ENCODE measurements around the gene NF1. TPM values are rescaled to one million over a fixed set of nuclear protein-coding genes. Genes with fewer than 3 reads are reported as not detected.
"Not testable (repeated sequence)": the region's sequence is repeated elsewhere in the genome, so short reads cannot be mapped to it uniquely, and the experiment has no call there.

NF1 gene
- total RNA-seq, 4 donors from 2014 or later: 66.8 to 106 (median 95.6) TPM

DNA sequence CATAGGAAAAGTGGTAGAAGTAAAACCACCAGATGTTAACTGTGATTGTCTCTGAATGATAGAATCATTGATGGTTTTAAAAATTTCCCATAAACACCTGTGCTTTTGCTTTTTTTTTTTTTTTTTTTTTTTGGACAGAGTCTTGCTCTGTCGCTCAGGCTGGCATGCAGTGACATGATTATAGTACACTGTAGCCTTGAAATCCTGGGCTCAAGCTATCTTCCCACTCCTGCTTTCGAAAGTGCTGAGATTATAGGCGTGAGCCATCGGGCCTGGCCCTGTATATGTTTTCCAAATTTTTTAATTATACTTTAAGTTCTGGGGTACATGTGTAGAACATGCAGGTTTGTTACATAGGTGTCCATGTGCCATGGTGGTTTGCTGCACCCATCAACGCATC, 80.5 kb downstream of the NF1 start:
- no peaks in the 10 kb centered on the region for H3K4me1 ChIP-seq
- no peak overlapping the region for H3K27ac ChIP-seq
- H3K27me3 ChIP-seq: no peaks in the 10 kb centered on the region
- H3K4me3 ChIP-seq: no peak overlapping the region
- no peak for DNase-seq
- TF ChIP-seq CTCF (IDR thresholded peaks at IDR 0.05): no peak
- no peak for TF ChIP-seq POLR2A (IDR thresholded peaks at IDR 0.05)
- H3K9me3 ChIP-seq: no peaks in the 10 kb centered on the region
- H3K36me3 ChIP-seq: no peaks in the 10 kb centered on the region

DNA sequence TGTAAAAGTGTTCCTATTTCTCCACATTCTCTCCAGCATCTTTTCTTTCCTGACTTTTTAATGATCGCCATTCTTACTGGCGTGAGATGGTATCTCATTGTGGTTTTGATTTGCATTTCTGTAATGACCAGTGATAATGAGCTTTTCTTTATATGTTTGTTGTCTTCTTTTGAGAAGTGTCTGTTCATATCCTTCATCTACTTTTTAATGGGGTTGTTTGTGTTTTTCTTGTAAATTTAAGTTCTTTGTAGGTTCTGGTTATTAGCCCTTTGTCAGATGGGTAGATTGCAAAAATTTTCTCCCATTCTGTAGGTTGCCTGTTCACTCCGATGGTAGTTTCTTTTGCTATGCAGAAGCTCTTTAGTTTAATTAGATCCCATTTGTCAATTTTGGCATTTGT, 81.4 kb downstream of the NF1 start:
- H3K9me3 ChIP-seq, H3K4me3 ChIP-seq, H3K27ac ChIP-seq, H3K27me3 ChIP-seq, H3K4me1 ChIP-seq, DNase-seq, H3K36me3 ChIP-seq: not testable (repeated sequence)

DNA sequence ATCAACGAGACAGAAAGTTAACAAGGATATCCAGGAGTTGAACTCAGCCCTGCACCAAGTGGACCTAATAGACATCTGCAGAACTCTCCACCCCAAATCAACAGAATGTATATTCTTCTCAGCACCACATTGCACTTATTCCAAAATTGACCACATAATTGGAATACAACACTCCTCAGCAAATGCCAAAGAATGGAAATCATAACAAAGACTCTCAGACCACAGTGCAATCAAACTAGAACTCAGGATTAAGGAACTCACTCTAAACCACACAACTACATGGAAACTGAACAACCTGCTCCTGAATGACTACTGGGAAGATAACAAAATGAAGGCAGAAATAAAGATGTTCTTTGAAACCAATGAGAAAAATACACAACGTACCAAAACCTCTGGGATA, 84.2 kb downstream of the NF1 start:
- not testable (repeated sequence) for H3K4me3 ChIP-seq, DNase-seq, H3K27me3 ChIP-seq, H3K27ac ChIP-seq, H3K9me3 ChIP-seq, H3K4me1 ChIP-seq
- peaks cover 0 to 19% (median 0%) of the 10 kb centered on the region in 3 donors for H3K36me3 ChIP-seq

GRCh38 chr17:31195305-31195704, 100.5 kb downstream of the NF1 start:
- Histone ChIP-seq H3K27ac (no peak overlapping the region), H3K9me3 (no peaks in the 10 kb centered on the region), H3K4me1 (no peaks in the 10 kb centered on the region), H3K36me3 (no peaks in the 10 kb centered on the region), H3K4me3 (no peak overlapping the region), H3K27me3 (no peaks in the 10 kb centered on the region)
- no peak for TF ChIP-seq POLR2A (IDR thresholded peaks at IDR 0.05)
- no peak for TF ChIP-seq CTCF (IDR thresholded peaks at IDR 0.05)
- no peak for DNase-seq

DNA sequence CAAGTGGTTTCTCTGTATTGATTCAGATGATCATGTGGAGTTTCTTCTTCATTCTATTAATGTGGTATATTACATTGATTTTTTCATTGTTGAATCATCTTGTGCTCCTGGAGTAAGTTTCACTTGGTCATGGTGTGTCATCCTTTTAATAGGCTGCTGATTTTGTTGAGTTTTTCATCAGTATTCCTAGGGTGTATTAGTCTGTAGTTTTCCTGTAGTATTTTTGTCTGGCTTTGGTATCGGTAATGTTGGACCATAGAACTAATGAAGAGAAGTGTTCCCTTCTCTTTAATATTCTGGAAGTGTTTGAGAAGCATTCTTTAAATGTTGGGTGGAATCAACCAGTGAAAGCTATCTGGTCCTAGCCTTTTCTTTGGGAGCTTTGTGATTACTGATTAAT, 103.2 kb downstream of the NF1 start:
- DNase-seq: no peak
- Histone ChIP-seq H3K27ac (no peak overlapping the region), H3K36me3 (peaks cover 0 to 6% (median 0%) of the 10 kb centered on the region in 3 donors), H3K27me3 (no peaks in the 10 kb centered on the region), H3K4me3 (no peak overlapping the region), H3K4me1 (no peaks in the 10 kb centered on the region), H3K9me3 (no peaks in the 10 kb centered on the region)
- TF ChIP-seq CTCF (IDR thresholded peaks at IDR 0.05) (no peak), POLR2A (IDR thresholded peaks at IDR 0.05) (no peak)

- DNase-seq, H3K27me3 ChIP-seq, H3K27ac ChIP-seq, H3K4me1 ChIP-seq, H3K36me3 ChIP-seq, H3K4me3 ChIP-seq, H3K9me3 ChIP-seq: not testable (repeated sequence)
Observed at GRCh38 chr17:31198666-31199065, 103.9 kb downstream of the NF1 start.

- no peak overlapping the region for H3K27ac ChIP-seq
- no peaks in the 10 kb centered on the region for H3K9me3 ChIP-seq
- H3K27me3 ChIP-seq: no peaks in the 10 kb centered on the region
- no peak overlapping the region for H3K4me3 ChIP-seq
- DNase-seq: no peak
- peaks cover 0 to 6% (median 0%) of the 10 kb centered on the region in 3 donors for H3K36me3 ChIP-seq
- no peaks in the 10 kb centered on the region for H3K4me1 ChIP-seq
- TF ChIP-seq CTCF (IDR thresholded peaks at IDR 0.05): no peak
- no peak for TF ChIP-seq POLR2A (IDR thresholded peaks at IDR 0.05)
Observed at GRCh38 chr17:31200287-31200686, 105.5 kb downstream of the NF1 start.

All from Peyer's patch (tissue), 4 donors.